HepG2 (cell line): ENCODE measurements around the gene MED1. TPM values are rescaled to one million over a fixed set of nuclear protein-coding genes. Genes with fewer than 3 reads are reported as not detected.

Experiments
- HNRNPUL1 ChIP-seq: fragments of 200-400 bp; formaldehyde crosslinking; IDR thresholded peaks from 2 replicates; pipeline ENCODE4 v1.6.1; 2017; ENCODE audit warnings: low read depth, mild to moderate bottlenecking, low read length, moderate library complexity
- HOXA7 ChIP-seq: sonication (generic); formaldehyde crosslinking; IDR thresholded peaks from 2 replicates; pipeline ENCODE4 v1.8.1; 2022; ENCODE audit warnings: mild to moderate bottlenecking, missing genetic modification reagents, moderate library complexity
- MAF1 ChIP-seq: sonication (generic); formaldehyde crosslinking; IDR thresholded peaks from 2 replicates; pipeline ENCODE4 v1.5.0; 2020; ENCODE audit warnings: missing genetic modification reagents, borderline replicate concordance
- MAFK ChIP-seq, 2 experiments: IDR thresholded peaks in 1 of 2; conservative IDR thresholded peaks in 1 of 2; 2 replicates each; pipeline ENCODE4 v1.6.1; 2011; ENCODE audit warnings: improper control_type of control experiment in 2 of 2, low read length in 2 of 2
- NFE2L1 ChIP-seq: sonication (generic); formaldehyde crosslinking; IDR thresholded peaks from 2 replicates; pipeline ENCODE4 v1.4.0; 2020; ENCODE audit warnings: missing genetic modification reagents, mild to moderate bottlenecking, borderline replicate concordance
- RAD51 ChIP-seq: fragments of 450-650 bp; IDR thresholded peaks from 2 replicates; pipeline ENCODE4 v1.6.1; 2016; ENCODE audit warnings: borderline replicate concordance
- SAFB2 ChIP-seq: sonication (generic); formaldehyde crosslinking; IDR thresholded peaks from 2 replicates; pipeline ENCODE4 v1.5.1; 2020; ENCODE audit warnings: missing genetic modification reagents, low read depth, mild to moderate bottlenecking, borderline replicate concordance
- TCF7 ChIP-seq: sonication (generic); IDR thresholded peaks from 2 replicates; pipeline ENCODE4 v1.6.1; 2016; ENCODE audit warnings: antibody characterized with exemption, low read depth
- TMF1 ChIP-seq: sonication (generic); formaldehyde crosslinking; IDR thresholded peaks from 2 replicates; pipeline ENCODE4 v1.8.1; 2022; ENCODE audit warnings: low read depth, missing genetic modification reagents
- TRAFD1 ChIP-seq: sonication (generic); formaldehyde crosslinking; IDR thresholded peaks from 2 replicates; pipeline ENCODE4 v1.5.1; 2020; ENCODE audit warnings: missing genetic modification reagents, mild to moderate bottlenecking, borderline replicate concordance
- U2AF1 ChIP-seq: fragments of 200-400 bp; formaldehyde crosslinking; optimal IDR thresholded peaks from 2 replicates; pipeline ENCODE3; 2017; ENCODE audit warnings: mild to moderate bottlenecking, low read depth, low read length
- ZBTB1 ChIP-seq: sonication (generic); formaldehyde crosslinking; IDR thresholded peaks from 2 replicates; pipeline ENCODE4 v1.4.0; 2020; ENCODE audit warnings: missing genetic modification reagents, borderline replicate concordance
- ZNF205 ChIP-seq: IDR thresholded peaks from 2 replicates; pipeline ENCODE4 v1.6.1; 2018; ENCODE audit warnings: missing biosample characterization, missing genetic modification reagents
- ZNF207 ChIP-seq: fragments of 450-650 bp; IDR thresholded peaks from 2 replicates; pipeline ENCODE4 v1.6.1; 2016; ENCODE audit warnings: antibody characterized with exemption, borderline replicate concordance
- ZNF513 ChIP-seq: sonication (generic); formaldehyde crosslinking; conservative IDR thresholded peaks from 2 replicates; pipeline ENCODE4 v1.5.0; 2020; ENCODE audit warnings: missing genetic modification reagents
- ZNF562 ChIP-seq: sonication (generic); formaldehyde crosslinking; IDR thresholded peaks from 2 replicates; pipeline ENCODE4 v1.8.0; 2022; ENCODE audit warnings: missing genetic modification reagents, borderline replicate concordance
- ZNF746 ChIP-seq: sonication (generic); formaldehyde crosslinking; IDR thresholded peaks from 2 replicates; pipeline ENCODE4 v1.8.0; 2022; ENCODE audit warnings: mild to moderate bottlenecking, missing genetic modification reagents
- ZSCAN20 ChIP-seq: sonication (generic); formaldehyde crosslinking; IDR thresholded peaks from 2 replicates; pipeline ENCODE4 v1.4.0; 2020; ENCODE audit warnings: missing genetic modification reagents, mild to moderate bottlenecking, borderline replicate concordance
- polyA plus RNA-seq, 8 experiments: library from polyadenylated mRNA; depleted of rRNA in 3 of 8; stranded (reverse) in 7 of 8; unstranded in 1 of 8; fragments of >200 nt; fragmentation: Illumina TruSeq in 4 of 8; extraction: Trizol in 4 of 8; gene quantifications; 2 replicates each; pipeline versions ENCODE4 v1.2.1 to v1.2.3, GENCODE V29; 2011 to 2016; ENCODE audit warnings: low read depth in 4 of 8, missing spikeins in 1 of 8, mixed read lengths in 1 of 8; ENCODE audit not compliant: insufficient read depth in 1 of 8
- total RNA-seq, 5 experiments: library from RNA; depleted of rRNA; stranded (reverse); fragments of >200 nt; fragmentation: Illumina TruSeq; extraction: Trizol; gene quantifications; 2 replicates each; pipeline ENCODE4 v1.2.3, GENCODE V29; 2016; ENCODE audit warnings: low read depth in 1 of 5
- TF ChIP-seq, protein P1 (sequence below): sonication (generic); formaldehyde crosslinking; IDR thresholded peaks from 2 replicates; pipeline ENCODE4 v1.4.0; 2020; ENCODE audit warnings: mild to moderate bottlenecking, low read depth, missing genetic modification reagents
- TF ChIP-seq, protein P2 (sequence below): fragments of 450-650 bp; IDR thresholded peaks from 2 replicates; pipeline ENCODE4 v1.6.1; 2017; ENCODE audit warnings: mild to moderate bottlenecking
- TF ChIP-seq, protein P3 (sequence below): sonication (generic); formaldehyde crosslinking; IDR thresholded peaks from 2 replicates; pipeline ENCODE4 v1.5.0; 2020; ENCODE audit warnings: mild to moderate bottlenecking, missing genetic modification reagents, borderline replicate concordance

Gene MED1
- total and polyA plus RNA-seq, 2 of the 13 experiments (the other 11 are each of a cell fraction or from before 2014, with no cell fraction given), result 37.5 to 40.1 TPM

DNA sequence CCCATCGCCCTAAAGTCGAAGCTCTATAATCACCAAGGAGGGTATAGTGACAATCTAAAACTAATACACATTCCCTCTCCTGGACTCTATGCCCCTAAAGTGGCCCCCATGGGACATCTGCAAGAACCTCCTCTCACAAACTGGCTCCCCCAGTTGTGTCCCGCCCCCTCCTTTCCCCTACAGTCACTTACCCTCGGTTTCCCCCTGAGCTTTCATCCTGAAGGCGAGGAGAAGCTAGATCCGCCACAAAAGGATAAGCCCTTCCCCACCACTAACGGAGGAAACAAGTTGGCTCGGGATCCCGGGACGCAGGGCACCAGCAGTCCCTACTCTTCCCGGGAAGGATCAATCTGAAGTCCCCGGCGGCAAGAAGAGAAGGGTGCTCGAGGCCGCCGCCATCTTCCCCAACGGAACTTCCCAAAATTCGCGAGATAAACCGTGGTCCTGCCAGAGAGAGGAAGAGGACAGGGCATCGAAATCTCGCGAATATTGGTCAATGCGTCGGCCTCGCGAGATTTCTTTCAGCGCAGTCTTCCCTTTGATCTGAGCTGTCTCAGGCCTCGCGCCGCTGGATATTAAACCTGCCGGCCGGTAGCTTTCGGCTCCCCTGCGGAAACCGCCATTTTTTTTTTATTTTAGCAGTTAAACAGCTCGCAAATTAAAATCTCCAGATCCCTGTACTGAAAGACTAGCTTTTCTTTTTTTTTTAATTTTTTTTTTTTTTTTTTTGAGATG is at the start of gene MED1 (continued):
- TF ChIP-seq HNRNPUL1 (no peak), MAF1 (no peak), TRAFD1 (no peak), MAFK (conservative IDR thresholded peaks at IDR 0.05 in 1 of 2, IDR thresholded peaks at IDR 0.05 in 1 of 2; ENCODE audit: low read length in 2 of 2) (no peak), ZNF205 (CRISPR knock-in tag) (peak; percentile 31; the same call in 1 of the 2 replicates), ZNF562 (CRISPR knock-in tag) (no peak), ZNF746 (no peak), ZNF207 (no peak), ZSCAN20 (no peak; the same call in 1 of the 2 replicates), SAFB2 (peak; percentile 33; the same call in 1 of the 2 replicates), TCF7 (peak; percentile 90), ZBTB1 (CRISPR knock-in tag) (no peak; the same call in 1 of the 2 replicates), TMF1 (no peak), RAD51 (no peak), U2AF1 (peak; percentile 27), HOXA7 (CRISPR knock-in tag) (no peak), ZNF513 (no peak), NFE2L1 (CRISPR knock-in tag) (no peak)
- TF ChIP-seq, protein P1, sequence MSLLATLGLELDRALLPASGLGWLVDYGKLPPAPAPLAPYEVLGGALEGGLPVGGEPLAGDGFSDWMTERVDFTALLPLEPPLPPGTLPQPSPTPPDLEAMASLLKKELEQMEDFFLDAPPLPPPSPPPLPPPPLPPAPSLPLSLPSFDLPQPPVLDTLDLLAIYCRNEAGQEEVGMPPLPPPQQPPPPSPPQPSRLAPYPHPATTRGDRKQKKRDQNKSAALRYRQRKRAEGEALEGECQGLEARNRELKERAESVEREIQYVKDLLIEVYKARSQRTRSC (CRISPR knock-in tag), result no peak
- TF ChIP-seq, protein P2, sequence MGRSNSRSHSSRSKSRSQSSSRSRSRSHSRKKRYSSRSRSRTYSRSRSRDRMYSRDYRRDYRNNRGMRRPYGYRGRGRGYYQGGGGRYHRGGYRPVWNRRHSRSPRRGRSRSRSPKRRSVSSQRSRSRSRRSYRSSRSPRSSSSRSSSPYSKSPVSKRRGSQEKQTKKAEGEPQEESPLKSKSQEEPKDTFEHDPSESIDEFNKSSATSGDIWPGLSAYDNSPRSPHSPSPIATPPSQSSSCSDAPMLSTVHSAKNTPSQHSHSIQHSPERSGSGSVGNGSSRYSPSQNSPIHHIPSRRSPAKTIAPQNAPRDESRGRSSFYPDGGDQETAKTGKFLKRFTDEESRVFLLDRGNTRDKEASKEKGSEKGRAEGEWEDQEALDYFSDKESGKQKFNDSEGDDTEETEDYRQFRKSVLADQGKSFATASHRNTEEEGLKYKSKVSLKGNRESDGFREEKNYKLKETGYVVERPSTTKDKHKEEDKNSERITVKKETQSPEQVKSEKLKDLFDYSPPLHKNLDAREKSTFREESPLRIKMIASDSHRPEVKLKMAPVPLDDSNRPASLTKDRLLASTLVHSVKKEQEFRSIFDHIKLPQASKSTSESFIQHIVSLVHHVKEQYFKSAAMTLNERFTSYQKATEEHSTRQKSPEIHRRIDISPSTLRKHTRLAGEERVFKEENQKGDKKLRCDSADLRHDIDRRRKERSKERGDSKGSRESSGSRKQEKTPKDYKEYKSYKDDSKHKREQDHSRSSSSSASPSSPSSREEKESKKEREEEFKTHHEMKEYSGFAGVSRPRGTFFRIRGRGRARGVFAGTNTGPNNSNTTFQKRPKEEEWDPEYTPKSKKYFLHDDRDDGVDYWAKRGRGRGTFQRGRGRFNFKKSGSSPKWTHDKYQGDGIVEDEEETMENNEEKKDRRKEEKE, result no peak
- TF ChIP-seq, protein P3, sequence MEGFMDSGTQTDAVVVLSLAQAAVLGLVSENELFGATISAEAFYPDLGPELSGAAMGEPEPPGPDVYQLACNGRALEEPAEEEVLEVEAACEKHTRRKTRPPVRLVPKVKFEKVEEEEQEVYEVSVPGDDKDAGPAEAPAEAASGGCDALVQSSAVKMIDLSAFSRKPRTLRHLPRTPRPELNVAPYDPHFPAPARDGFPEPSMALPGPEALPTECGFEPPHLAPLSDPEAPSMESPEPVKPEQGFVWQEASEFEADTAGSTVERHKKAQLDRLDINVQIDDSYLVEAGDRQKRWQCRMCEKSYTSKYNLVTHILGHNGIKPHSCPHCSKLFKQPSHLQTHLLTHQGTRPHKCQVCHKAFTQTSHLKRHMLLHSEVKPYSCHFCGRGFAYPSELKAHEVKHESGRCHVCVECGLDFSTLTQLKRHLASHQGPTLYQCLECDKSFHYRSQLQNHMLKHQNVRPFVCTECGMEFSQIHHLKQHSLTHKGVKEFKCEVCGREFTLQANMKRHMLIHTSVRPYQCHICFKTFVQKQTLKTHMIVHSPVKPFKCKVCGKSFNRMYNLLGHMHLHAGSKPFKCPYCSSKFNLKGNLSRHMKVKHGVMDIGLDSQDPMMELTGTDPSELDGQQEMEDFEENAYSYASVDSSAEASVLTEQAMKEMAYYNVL (CRISPR knock-in tag), result no peak
